ENCODE data around the gene DNASE1L1. TPM values are rescaled to one million over a fixed set of nuclear protein-coding genes. Genes with fewer than 3 reads are reported as not detected.
A peak's percentile ranks its signal among the peaks of the same experiment; 100 is the strongest.

DNASE1L1 gene
- polyA plus RNA-seq, 1 donor (not counting 4 experiments of a cell fraction or from before 2014, with no cell fraction given) = 17.1 TPM

DNA sequence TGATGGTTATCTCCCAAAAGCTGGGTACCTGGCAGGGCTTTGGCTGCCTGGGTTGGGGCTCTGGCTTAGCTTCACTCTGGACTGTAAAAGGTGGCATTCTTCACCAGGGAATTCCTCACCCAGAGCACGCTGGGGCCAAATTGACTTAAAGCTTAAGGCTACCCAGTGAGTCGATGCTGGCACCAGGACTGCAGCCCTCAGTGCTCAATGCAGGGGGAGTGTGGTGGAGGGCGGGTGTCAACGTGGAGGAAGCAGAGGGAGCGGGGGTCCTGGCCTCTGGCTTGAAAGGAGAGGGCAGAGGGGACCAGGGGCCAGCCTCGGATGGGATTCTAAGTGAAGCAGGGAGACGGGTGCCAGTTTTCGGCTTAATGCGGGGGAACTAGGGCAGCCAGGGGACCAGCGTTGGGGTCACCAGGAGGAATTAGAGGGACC, 34.4 kb upstream of the DNASE1L1 start:
- peaks cover 2% of the 10 kb centered on the region for H3K9me3 ChIP-seq (ENCODE audit: control insufficient read depth, low read depth, low read length)
- no peak for FAIRE-seq
- no peak overlapping the region for H2AFZ ChIP-seq (ENCODE audit: control insufficient read depth, low read length)
- no peaks in the 10 kb centered on the region for H3K27me3 ChIP-seq (ENCODE audit: control insufficient read depth, extremely low read depth, insufficient read depth, low read length)
- H3K9me1 ChIP-seq (ENCODE audit: control insufficient read depth, extremely low read depth, insufficient read depth, low read length) = no peaks in the 10 kb centered on the region
- H3K9ac ChIP-seq (ENCODE audit: control insufficient read depth, extremely low read depth, insufficient read depth, low read length) = no peak overlapping the region
- no peak overlapping the region for H3K4me2 ChIP-seq (ENCODE audit: control insufficient read depth, extremely low read depth, insufficient read depth, low read depth, low read length)
- H3K27ac ChIP-seq (ENCODE audit: control insufficient read depth, insufficient read depth, low read length) = no peak overlapping the region
- no peak overlapping the region for H3K4me3 ChIP-seq (ENCODE audit: control insufficient read depth in 2 of 3, extremely low read depth in 1 of 3, insufficient read depth in 2 of 3, low read depth in 1 of 3, low read length in 3 of 3)
- dilution Hi-C loops (cut with MboI; ENCODE audit: extremely low pct_ligation_motif_present, low sequenced_read_pairs) = no loop called here
- H3K4me1 ChIP-seq (ENCODE audit: control insufficient read depth, extremely low read depth, insufficient read depth, low read length) = peaks cover 12% of the 10 kb centered on the region
- peaks cover 2 to 4% of the 10 kb centered on the region in 2 experiments for H3K36me3 ChIP-seq (ENCODE audit: control insufficient read depth in 2 of 2, extremely low read depth in 1 of 2, insufficient read depth in 2 of 2, low read length in 2 of 2)
- TF ChIP-seq EZH2 (IDR thresholded peaks at IDR 0.05; ENCODE audit: low read length) = no peak
- TF ChIP-seq, protein P1, sequence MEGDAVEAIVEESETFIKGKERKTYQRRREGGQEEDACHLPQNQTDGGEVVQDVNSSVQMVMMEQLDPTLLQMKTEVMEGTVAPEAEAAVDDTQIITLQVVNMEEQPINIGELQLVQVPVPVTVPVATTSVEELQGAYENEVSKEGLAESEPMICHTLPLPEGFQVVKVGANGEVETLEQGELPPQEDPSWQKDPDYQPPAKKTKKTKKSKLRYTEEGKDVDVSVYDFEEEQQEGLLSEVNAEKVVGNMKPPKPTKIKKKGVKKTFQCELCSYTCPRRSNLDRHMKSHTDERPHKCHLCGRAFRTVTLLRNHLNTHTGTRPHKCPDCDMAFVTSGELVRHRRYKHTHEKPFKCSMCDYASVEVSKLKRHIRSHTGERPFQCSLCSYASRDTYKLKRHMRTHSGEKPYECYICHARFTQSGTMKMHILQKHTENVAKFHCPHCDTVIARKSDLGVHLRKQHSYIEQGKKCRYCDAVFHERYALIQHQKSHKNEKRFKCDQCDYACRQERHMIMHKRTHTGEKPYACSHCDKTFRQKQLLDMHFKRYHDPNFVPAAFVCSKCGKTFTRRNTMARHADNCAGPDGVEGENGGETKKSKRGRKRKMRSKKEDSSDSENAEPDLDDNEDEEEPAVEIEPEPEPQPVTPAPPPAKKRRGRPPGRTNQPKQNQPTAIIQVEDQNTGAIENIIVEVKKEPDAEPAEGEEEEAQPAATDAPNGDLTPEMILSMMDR (optimal IDR thresholded peaks at IDR 0.05 in 1 of 3, IDR thresholded peaks at IDR 0.05 in 1 of 3, conservative IDR thresholded peaks at IDR 0.05 in 1 of 3; ENCODE audit: extremely low read depth in 1 of 3, insufficient read depth in 2 of 3, low read length in 3 of 3) = no peak
- DNase-seq (ENCODE audit: low read depth, low spot score) = no peak
- H3K79me2 ChIP-seq (ENCODE audit: control insufficient read depth, insufficient read depth, low read length) = peaks cover 11% of the 10 kb centered on the region
- H4K20me1 ChIP-seq (ENCODE audit: control insufficient read depth, extremely low read depth, insufficient read depth, low read length) = no peaks in the 10 kb centered on the region

DNA sequence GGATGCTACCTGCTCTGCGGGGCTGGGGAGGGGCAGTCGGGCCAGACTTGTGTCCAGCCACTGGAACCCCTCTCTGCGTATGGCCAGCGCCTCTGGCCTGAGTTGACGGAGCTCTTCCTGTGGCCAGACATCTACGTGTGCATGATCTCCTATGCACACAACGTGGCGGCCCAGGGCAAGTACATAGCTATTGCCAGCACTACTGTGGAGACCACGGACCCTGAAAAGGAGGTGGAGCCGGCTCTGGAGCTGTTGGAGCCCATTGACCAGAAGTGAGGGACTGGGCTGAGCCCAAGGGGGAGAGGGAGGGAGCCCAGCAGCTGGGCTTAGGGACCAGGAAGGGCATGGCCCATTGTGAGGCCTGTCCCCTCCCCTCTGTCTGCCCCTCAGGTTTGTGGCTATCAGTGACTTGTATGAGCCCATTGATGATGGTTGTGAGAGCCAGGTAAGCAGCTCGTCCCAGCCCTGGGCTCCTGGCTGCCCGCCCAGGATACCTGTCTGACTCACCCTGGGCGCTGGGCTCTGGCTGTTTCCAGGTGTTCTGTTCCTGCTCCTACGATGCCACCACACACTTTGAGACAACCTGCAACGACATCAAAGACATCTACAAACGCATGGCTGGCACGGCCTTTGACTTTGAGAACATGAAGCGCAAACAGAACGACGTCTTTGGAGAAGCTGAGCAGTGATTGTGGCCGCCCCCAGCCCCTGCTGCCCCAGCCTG, 33.1 kb upstream of the DNASE1L1 start:
- Histone ChIP-seq H3K4me1 (ENCODE audit: control insufficient read depth, extremely low read depth, insufficient read depth, low read length) (peaks cover 17% of the 10 kb centered on the region), H3K79me2 (ENCODE audit: control insufficient read depth, insufficient read depth, low read length) (peaks cover 23% of the 10 kb centered on the region), H3K9me3 (ENCODE audit: control insufficient read depth, low read depth, low read length) (peaks cover 4% of the 10 kb centered on the region), H3K9ac (ENCODE audit: control insufficient read depth, extremely low read depth, insufficient read depth, low read length) (no peak overlapping the region), H2AFZ (ENCODE audit: control insufficient read depth, low read length) (no peak overlapping the region), H3K4me3 (ENCODE audit: control insufficient read depth in 2 of 3, extremely low read depth in 1 of 3, insufficient read depth in 2 of 3, low read depth in 1 of 3, low read length in 3 of 3) (no peak overlapping the region), H3K9me1 (ENCODE audit: control insufficient read depth, extremely low read depth, insufficient read depth, low read length) (no peaks in the 10 kb centered on the region), H3K27ac (ENCODE audit: control insufficient read depth, insufficient read depth, low read length) (no peak overlapping the region), H3K4me2 (ENCODE audit: control insufficient read depth, extremely low read depth, insufficient read depth, low read depth, low read length) (no peak overlapping the region), H3K27me3 (ENCODE audit: control insufficient read depth, extremely low read depth, insufficient read depth, low read length) (no peaks in the 10 kb centered on the region), H4K20me1 (ENCODE audit: control insufficient read depth, extremely low read depth, insufficient read depth, low read length) (peaks cover 5% of the 10 kb centered on the region), H3K36me3 (ENCODE audit: control insufficient read depth in 2 of 2, extremely low read depth in 1 of 2, insufficient read depth in 2 of 2, low read length in 2 of 2) (peaks cover 1 to 7% of the 10 kb centered on the region in 2 experiments)
- FAIRE-seq = no peak
- TF ChIP-seq EZH2 (IDR thresholded peaks at IDR 0.05; ENCODE audit: low read length) = no peak
- TF ChIP-seq, protein P1 (optimal IDR thresholded peaks at IDR 0.05 in 1 of 3, IDR thresholded peaks at IDR 0.05 in 1 of 3, conservative IDR thresholded peaks at IDR 0.05 in 1 of 3; ENCODE audit: extremely low read depth in 1 of 3, insufficient read depth in 2 of 3, low read length in 3 of 3) = no peak
- dilution Hi-C loops (cut with MboI; ENCODE audit: extremely low pct_ligation_motif_present, low sequenced_read_pairs) = no loop called here
- peak; percentile 15 for DNase-seq (ENCODE audit: low read depth, low spot score)

Measured in keratinocyte (primary cell).